Naive thymus-derived CD4-positive, alpha-beta T cell (primary cell): Measurements from ENCODE around the gene KCNJ2. TPM values are rescaled to one million over a fixed set of nuclear protein-coding genes. Genes with fewer than 3 reads are reported as not detected.

Experiments
- ATAC-seq: fragments of 150-1000 bp; cut with Tn5 transposase; 2 replicates; pipeline ENCODE4 v1.10.0; 2021; ENCODE audit warnings: mild to moderate bottlenecking, moderate library complexity
- CTCF ChIA-PET: fragments of 350-600 bp; sonication (Branson Sonifier 250); formaldehyde crosslinking; loops from one replicate; lab custom pipeline; 2021; ENCODE audit warnings: antibody characterized with exemption; lab: Charles Lee
- POLR2A ChIA-PET: fragments of 350-600 bp; sonication (Branson Sonifier 250); formaldehyde crosslinking; loops from one replicate; lab custom pipeline; 2021; ENCODE audit warnings: antibody characterized with exemption, inconsistent platforms; lab: Charles Lee
- DNase-seq, 9 donors: peaks; one replicate each; pipeline versions ENCODE4 v3.0.0 to v3.0.0-alpha.2; 2020 to 2022; ENCODE audit warnings: mixed read lengths in 1 of 9
- H3K27ac ChIP-seq: one replicate; pipeline ENCODE4 v1.7.0; 2013; ENCODE audit warnings: mild to moderate bottlenecking, low read depth, low read length, moderate library complexity
- H3K27me3 ChIP-seq, 2 donors: one replicate each; pipeline ENCODE4 v1.7.0; 2013; ENCODE audit warnings: low read length in 2 of 2, mild to moderate bottlenecking in 2 of 2, moderate library complexity in 2 of 2; ENCODE audit not compliant: control insufficient read depth in 2 of 2, insufficient read depth in 2 of 2
- H3K36me3 ChIP-seq, 3 experiments: 1 replicate in 2 of 3; 2 replicates in 1 of 3; pipeline ENCODE4 v1.7.0; 2013; ENCODE audit warnings: low read length in 3 of 3, mild to moderate bottlenecking in 3 of 3, moderate library complexity in 1 of 3; ENCODE audit not compliant: insufficient read depth in 3 of 3, control insufficient read depth in 2 of 3
- H3K4me1 ChIP-seq, 2 donors: one replicate each; pipeline ENCODE4 v1.7.0; 2013; ENCODE audit warnings: low read length in 2 of 2, mild to moderate bottlenecking in 2 of 2, moderate library complexity in 1 of 2; ENCODE audit not compliant: control insufficient read depth in 2 of 2, insufficient read depth in 2 of 2
- H3K4me3 ChIP-seq: 2 replicates; pipeline ENCODE4 v1.7.0; 2013; ENCODE audit warnings: mild to moderate bottlenecking, low read length
- H3K9me3 ChIP-seq, 3 experiments: 1 replicate in 2 of 3; 2 replicates in 1 of 3; pipeline ENCODE4 v1.7.0; 2013; ENCODE audit warnings: low read length in 3 of 3; ENCODE audit not compliant: control insufficient read depth in 2 of 3
- H3K27ac Mint-ChIP-seq, 9 donors: one replicate each; pipeline ENCODE4 v1.8.0; 2020 to 2022; ENCODE audit warnings: mixed read lengths in 9 of 9, mild to moderate bottlenecking in 8 of 9, moderate library complexity in 5 of 9, inconsistent platforms in 2 of 9
- H3K27me3 Mint-ChIP-seq, 5 donors: one replicate each; pipeline ENCODE4 v1.8.0; 2021 to 2022; ENCODE audit warnings: mixed read lengths in 5 of 5, mild to moderate bottlenecking in 1 of 5
- H3K36me3 Mint-ChIP-seq, 5 donors: one replicate each; pipeline ENCODE4 v1.8.0; 2020 to 2022; ENCODE audit warnings: mixed read lengths in 5 of 5, mild to moderate bottlenecking in 3 of 5, inconsistent platforms in 1 of 5
- H3K4me1 Mint-ChIP-seq, 7 donors: one replicate each; pipeline ENCODE4 v1.8.0; 2020 to 2022; ENCODE audit warnings: mixed read lengths in 7 of 7, mild to moderate bottlenecking in 3 of 7, inconsistent platforms in 1 of 7
- H3K4me3 Mint-ChIP-seq, 10 donors: one replicate each; pipeline ENCODE4 v1.8.0; 2020 to 2022; ENCODE audit warnings: mild to moderate bottlenecking in 10 of 10, mixed read lengths in 10 of 10, moderate library complexity in 6 of 10, inconsistent platforms in 2 of 10
- H3K9me3 Mint-ChIP-seq, 11 donors: one replicate each; pipeline ENCODE4 v1.8.0; 2020 to 2022; ENCODE audit warnings: mixed read lengths in 11 of 11, mild to moderate bottlenecking in 4 of 11, inconsistent platforms in 1 of 11, moderate library complexity in 1 of 11
- intact Hi-C, 2 donors: fragments of 100-400 bp; cut with micrococcal nuclease; formaldehyde crosslinking; loops; one replicate each; pipeline ENCODE4 v1.15.1; 2023
- polyA plus RNA-seq, 2 donors: library from polyadenylated mRNA; unstranded; fragments of 300-500 nt; fragmentation: Illumina TruSeq; gene quantifications; one replicate each; pipeline ENCODE4 v1.2.3, GENCODE V29; 2021
- total RNA-seq, 6 experiments: library from RNA in 5 of 6; stranded (reverse) in 5 of 6; gene quantifications; 1 replicate in 5 of 6; 2 replicates in 1 of 6; pipeline ENCODE4 v1.2.3 and lab custom pipeline; 2021 to 2026

KCNJ2 gene
- total and polyA plus RNA-seq, 7 experiments from 2014 or later: 0.05 to 1.5 (median 0.21) TPM; not detected in 3

- CTCF ChIA-PET: no interaction called here
Observed at GRCh38 chr17:70190959-70191805, 21.9 kb downstream of the KCNJ2 start.

GRCh38 chr17:70195091-70195490 lies 25.8 kb downstream of the KCNJ2 start:
- Mint-ChIP-seq H3K27ac (no peak overlapping the region), H3K36me3 (no peaks in the 10 kb centered on the region), H3K4me1 (no peaks in the 10 kb centered on the region), H3K27me3 (peaks cover 0 to 14% (median 5%) of the 10 kb centered on the region in 5 donors), H3K9me3 (peaks cover 0 to 8% (median 0%) of the 10 kb centered on the region in 11 donors), H3K4me3 (no peak overlapping the region)
- Histone ChIP-seq H3K4me1 (no peaks in the 10 kb centered on the region), H3K27ac (no peak overlapping the region), H3K27me3 (no peaks in the 10 kb centered on the region), H3K9me3 (no peaks in the 10 kb centered on the region), H3K4me3 (no peak overlapping the region), H3K36me3 (no peaks in the 10 kb centered on the region)
- ATAC-seq: no peak
- ChIA-PET POLR2A (no interaction called here), CTCF (no interaction called here)
- no peak for DNase-seq
- intact Hi-C loops: no loop called here

More at GRCh38 chr17:70190959-70191805, 21.9 kb downstream of the KCNJ2 start:
- Histone ChIP-seq H3K36me3 (no peaks in the 10 kb centered on the region), H3K4me3 (no peak overlapping the region), H3K27me3 (no peaks in the 10 kb centered on the region), H3K27ac (no peak overlapping the region), H3K4me1 (no peaks in the 10 kb centered on the region), H3K9me3 (no peaks in the 10 kb centered on the region)
- ATAC-seq: no peak
- peaks cover 0 to 14% (median 5%) of the 10 kb centered on the region in 5 donors for H3K27me3 Mint-ChIP-seq
- no peak for DNase-seq
- H3K4me1 Mint-ChIP-seq: no peaks in the 10 kb centered on the region
- no peaks in the 10 kb centered on the region for H3K36me3 Mint-ChIP-seq
- peaks cover 0 to 4% (median 0%) of the 10 kb centered on the region in 11 donors for H3K9me3 Mint-ChIP-seq
- H3K4me3 Mint-ChIP-seq: no peak overlapping the region
- intact Hi-C loops: no loop called here
- POLR2A ChIA-PET: no interaction called here
- no peak overlapping the region for H3K27ac Mint-ChIP-seq

GRCh38 chr17:70201872-70202419 lies 32.6 kb downstream of the KCNJ2 start:
- no peaks in the 10 kb centered on the region for H3K27me3 ChIP-seq
- CTCF ChIA-PET: no interaction called here
- no peak overlapping the region for H3K27ac Mint-ChIP-seq
- no peaks in the 10 kb centered on the region for H3K27me3 Mint-ChIP-seq
- DNase-seq: no peak
- H3K36me3 Mint-ChIP-seq: no peaks in the 10 kb centered on the region
- no peaks in the 10 kb centered on the region for H3K36me3 ChIP-seq
- POLR2A ChIA-PET: no interaction called here
- ATAC-seq: no peak
- no peaks in the 10 kb centered on the region for H3K4me1 ChIP-seq
- no peaks in the 10 kb centered on the region for H3K9me3 ChIP-seq
- intact Hi-C loops: no loop called here
- H3K4me3 Mint-ChIP-seq: no peak overlapping the region
- H3K27ac ChIP-seq: no peak overlapping the region
- no peak overlapping the region for H3K4me3 ChIP-seq
- H3K4me1 Mint-ChIP-seq: no peaks in the 10 kb centered on the region
- H3K9me3 Mint-ChIP-seq: peaks cover 0 to 5% (median 0%) of the 10 kb centered on the region in 11 donors

- H3K36me3 ChIP-seq: no peaks in the 10 kb centered on the region
- intact Hi-C loops: no loop called here
- no peak overlapping the region for H3K27ac ChIP-seq
- POLR2A ChIA-PET: no interaction called here
- CTCF ChIA-PET: no interaction called here
- H3K9me3 ChIP-seq: no peaks in the 10 kb centered on the region
- H3K9me3 Mint-ChIP-seq: peaks cover 0 to 3% (median 0%) of the 10 kb centered on the region in 11 donors
- no peaks in the 10 kb centered on the region for H3K27me3 Mint-ChIP-seq
- H3K4me1 Mint-ChIP-seq: no peaks in the 10 kb centered on the region
- H3K27me3 ChIP-seq: no peaks in the 10 kb centered on the region
- ATAC-seq: no peak
- DNase-seq: no peak
- H3K27ac Mint-ChIP-seq: no peak overlapping the region
- H3K4me3 ChIP-seq: no peak overlapping the region
- H3K4me1 ChIP-seq: no peaks in the 10 kb centered on the region
- H3K4me3 Mint-ChIP-seq: no peak overlapping the region
- no peaks in the 10 kb centered on the region for H3K36me3 Mint-ChIP-seq
Observed at GRCh38 chr17:70202840-70203239, 33.5 kb downstream of the KCNJ2 start.

- intact Hi-C loops: no loop called here
- Mint-ChIP-seq H3K27me3 (no peaks in the 10 kb centered on the region), H3K9me3 (no peaks in the 10 kb centered on the region), H3K4me1 (no peaks in the 10 kb centered on the region), H3K36me3 (no peaks in the 10 kb centered on the region), H3K4me3 (no peak overlapping the region), H3K27ac (no peak overlapping the region)
- DNase-seq: no peak
- no peak overlapping the region for H3K27ac ChIP-seq
- ChIA-PET POLR2A (no interaction called here), CTCF (no interaction called here)
- H3K27me3 ChIP-seq: no peaks in the 10 kb centered on the region
- no peak overlapping the region for H3K4me3 ChIP-seq
- H3K9me3 ChIP-seq: no peaks in the 10 kb centered on the region
- ATAC-seq: no peak
- H3K4me1 ChIP-seq: no peaks in the 10 kb centered on the region
- no peaks in the 10 kb centered on the region for H3K36me3 ChIP-seq
Observed at GRCh38 chr17:70204431-70204830, 35.1 kb downstream of the KCNJ2 start.

GRCh38 chr17:70205401-70205800 lies 36.1 kb downstream of the KCNJ2 start:
- Histone ChIP-seq H3K27ac (no peak overlapping the region), H3K4me3 (no peak overlapping the region), H3K27me3 (no peaks in the 10 kb centered on the region), H3K9me3 (no peaks in the 10 kb centered on the region), H3K4me1 (no peaks in the 10 kb centered on the region), H3K36me3 (no peaks in the 10 kb centered on the region)
- H3K27me3 Mint-ChIP-seq: no peaks in the 10 kb centered on the region
- intact Hi-C loops: no loop called here
- CTCF ChIA-PET: no interaction called here
- no peak overlapping the region for H3K4me3 Mint-ChIP-seq
- no peaks in the 10 kb centered on the region for H3K9me3 Mint-ChIP-seq
- DNase-seq (no peak), ATAC-seq (peak; percentile 70)
- no peak overlapping the region for H3K27ac Mint-ChIP-seq
- no peaks in the 10 kb centered on the region for H3K4me1 Mint-ChIP-seq
- POLR2A ChIA-PET: no interaction called here
- no peaks in the 10 kb centered on the region for H3K36me3 Mint-ChIP-seq
